Uterus (tissue), 4 donors: ENCODE results near the gene FAM83F. TPM values are rescaled to one million over a fixed set of nuclear protein-coding genes. Genes with fewer than 3 reads are reported as not detected.
"Not testable (repeated sequence)": the region's sequence is repeated elsewhere in the genome, so short reads cannot be mapped to it uniquely, and the experiment has no call there.

ENCODE experiments used
- DNase-seq, 2 donors: peaks; one replicate each; pipeline ENCODE4 v3.0.0-alpha.2; 2019 to 2020
- H3K27ac ChIP-seq, 2 donors: fragments of 200-600 bp; sonication (generic); 1 replicate in 1 of 2; 2 replicates in 1 of 2; pipeline ENCODE4 v1.5.1; 2016 to 2018
- H3K27me3 ChIP-seq, 2 donors: fragments of 200-600 bp; sonication (generic); one replicate each; pipeline ENCODE4 v1.5.1; 2018 to 2019; ENCODE audit warnings: control low read depth in 1 of 2
- H3K36me3 ChIP-seq, 2 donors: fragments of 200-600 bp; sonication (generic); one replicate each; pipeline ENCODE4 v1.5.1; 2019; ENCODE audit warnings: control low read depth in 1 of 2
- H3K4me1 ChIP-seq, 2 donors: fragments of 200-600 bp; sonication (generic); one replicate each; pipeline ENCODE4 v1.5.1; 2018 to 2019; ENCODE audit warnings: control low read depth in 1 of 2
- H3K4me3 ChIP-seq, 2 donors: fragments of 200-600 bp; sonication (generic); 1 replicate in 1 of 2; 2 replicates in 1 of 2; pipeline ENCODE4 v1.5.1; 2018 to 2019; ENCODE audit warnings: mild to moderate bottlenecking in 1 of 2
- H3K9me3 ChIP-seq, 2 donors: fragments of 200-600 bp; sonication (generic); one replicate each; pipeline ENCODE4 v1.5.1; 2019; ENCODE audit warnings: control low read depth in 1 of 2
- CTCF ChIP-seq, 4 experiments: fragments of 200-600 bp in 2 of 4; fragments of 450-650 bp in 2 of 4; sonication (generic) in 2 of 4; IDR thresholded peaks; one replicate each; pipeline ENCODE4 v1.5.1; 2016 to 2019; ENCODE audit warnings: antibody characterized with exemption in 4 of 4, mild to moderate bottlenecking in 2 of 4, moderate library complexity in 1 of 4
- POLR2A ChIP-seq, 2 donors: fragments of 450-650 bp; IDR thresholded peaks; one replicate each; pipeline ENCODE4 v1.6.1; 2016; ENCODE audit warnings: antibody characterized with exemption in 2 of 2, mild to moderate bottlenecking in 1 of 2, moderate library complexity in 1 of 2
- intact Hi-C: fragments of 100-400 bp; cut with DNase I; formaldehyde crosslinking; loops from one replicate; pipeline ENCODE4 v1.15.1; 2023; ENCODE audit warnings: low total_unique reads
- total RNA-seq, 4 donors: library from RNA; depleted of rRNA in 3 of 4; stranded (reverse); fragments of >200 nt in 3 of 4; gene quantifications; one replicate each; pipeline versions ENCODE4 v1.1.0 to v1.2.4, GENCODE V29; 2014 to 2023
- donor health status: DM: yes; HTN: yes; CAD: no.

The FAM83F gene
- total RNA-seq, 4 donors from 2014 or later, result under 0.01 to 2.6 (median 0.11) TPM

- no peak overlapping the region for H3K27ac ChIP-seq
- peaks cover 0 to 10% of the 10 kb centered on the region in 2 donors for H3K27me3 ChIP-seq
- no peaks in the 10 kb centered on the region for H3K36me3 ChIP-seq
- no peak for DNase-seq
- H3K4me3 ChIP-seq, result no peak overlapping the region
- no peaks in the 10 kb centered on the region for H3K9me3 ChIP-seq
- TF ChIP-seq CTCF (IDR thresholded peaks at IDR 0.05) (no peak), POLR2A (IDR thresholded peaks at IDR 0.05) (no peak)
- intact Hi-C loops, result no loop called here
- no peaks in the 10 kb centered on the region for H3K4me1 ChIP-seq
Observed at GRCh38 chr22:39989633-39990032, 5.1 kb upstream of the FAM83F start.

- Histone ChIP-seq H3K4me1 (no peaks in the 10 kb centered on the region), H3K9me3 (no peaks in the 10 kb centered on the region), H3K27me3 (peaks cover 7 to 10% of the 10 kb centered on the region in 2 donors), H3K27ac (no peak overlapping the region), H3K4me3 (no peak overlapping the region), H3K36me3 (no peaks in the 10 kb centered on the region)
- intact Hi-C loops, result no loop called here
- TF ChIP-seq CTCF (IDR thresholded peaks at IDR 0.05), result no peak
- DNase-seq, result no peak
Observed at GRCh38 chr22:39990686-39991085, 4.1 kb upstream of the FAM83F start.

GRCh38 chr22:39991159-39991860, 3.4 kb upstream of the FAM83F start:
- Histone ChIP-seq H3K27me3 (peaks cover 8 to 10% of the 10 kb centered on the region in 2 donors), H3K4me3 (no peak overlapping the region), H3K4me1 (no peaks in the 10 kb centered on the region), H3K36me3 (no peaks in the 10 kb centered on the region), H3K9me3 (no peaks in the 10 kb centered on the region), H3K27ac (no peak overlapping the region)
- intact Hi-C loops, result no loop called here
- TF ChIP-seq POLR2A (IDR thresholded peaks at IDR 0.05) (no peak), CTCF (IDR thresholded peaks at IDR 0.05) (no peak)
- DNase-seq, result no peak

GRCh38 chr22:39992088-39992826, 2.5 kb upstream of the FAM83F start:
- DNase-seq, result no peak
- H3K4me3 ChIP-seq, result no peak overlapping the region
- no peaks in the 10 kb centered on the region for H3K9me3 ChIP-seq
- no peak overlapping the region for H3K27ac ChIP-seq
- H3K36me3 ChIP-seq, result no peaks in the 10 kb centered on the region
- intact Hi-C loops, result no loop called here
- H3K27me3 ChIP-seq, result peaks cover 8 to 10% of the 10 kb centered on the region in 2 donors
- H3K4me1 ChIP-seq, result no peaks in the 10 kb centered on the region
- TF ChIP-seq POLR2A (IDR thresholded peaks at IDR 0.05) (no peak), CTCF (IDR thresholded peaks at IDR 0.05) (no peak)

GRCh38 chr22:39992894-39993293, 1.9 kb upstream of the FAM83F start:
- H3K27ac ChIP-seq, H3K36me3 ChIP-seq, intact Hi-C loops, DNase-seq, H3K4me3 ChIP-seq, H3K27me3 ChIP-seq, H3K9me3 ChIP-seq, H3K4me1 ChIP-seq: not testable (repeated sequence)
